T-helper 17 cell (primary cell): ENCODE data around the gene TANGO2. TPM values are rescaled to one million over a fixed set of nuclear protein-coding genes. Genes with fewer than 3 reads are reported as not detected.

ENCODE experiments used
- ATAC-seq: fragments of 150-1000 bp; cut with Tn5 transposase; 2 replicates; pipeline ENCODE4 v1.10.0; 2021; ENCODE audit warnings: mild to moderate bottlenecking, moderate library complexity
- DNase-seq, 3 donors: peaks; one replicate each; pipeline versions ENCODE4 v3.0.0 to v3.0.0-alpha.2; 2020 to 2021
- H3K9me3 ChIP-seq: one replicate; pipeline ENCODE4 v1.7.0; 2013; ENCODE audit warnings: low read length, mild to moderate bottlenecking; ENCODE audit not compliant: control insufficient read depth, poor library complexity, severe bottlenecking
- H3K27ac Mint-ChIP-seq: one replicate; pipeline ENCODE4 v1.8.0; 2022; ENCODE audit warnings: mild to moderate bottlenecking, moderate library complexity, mixed read lengths
- H3K27me3 Mint-ChIP-seq: one replicate; pipeline ENCODE4 v1.8.0; 2022; ENCODE audit warnings: mixed read lengths
- H3K36me3 Mint-ChIP-seq: one replicate; pipeline ENCODE4 v1.8.0; 2022; ENCODE audit warnings: low read depth, mixed read lengths
- H3K4me1 Mint-ChIP-seq: one replicate; pipeline ENCODE4 v1.8.0; 2022; ENCODE audit warnings: mild to moderate bottlenecking, mixed read lengths
- H3K4me3 Mint-ChIP-seq: one replicate; pipeline ENCODE4 v1.8.0; 2022; ENCODE audit warnings: mild to moderate bottlenecking, moderate library complexity, mixed read lengths
- total RNA-seq, 4 donors: library from RNA in 2 of 4; stranded (reverse) in 2 of 4; gene quantifications; one replicate each; pipeline ENCODE4 v1.2.3 and lab custom pipeline; 2022 to 2026

TANGO2 gene, protein sequence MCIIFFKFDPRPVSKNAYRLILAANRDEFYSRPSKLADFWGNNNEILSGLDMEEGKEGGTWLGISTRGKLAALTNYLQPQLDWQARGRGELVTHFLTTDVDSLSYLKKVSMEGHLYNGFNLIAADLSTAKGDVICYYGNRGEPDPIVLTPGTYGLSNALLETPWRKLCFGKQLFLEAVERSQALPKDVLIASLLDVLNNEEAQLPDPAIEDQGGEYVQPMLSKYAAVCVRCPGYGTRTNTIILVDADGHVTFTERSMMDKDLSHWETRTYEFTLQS
- 10 to 100 TPM; 31.7 to 44.3 TPM for total RNA-seq
- 32.8 to 45.4 reads per million in 2 donors for total RNA-seq (lab: John Stamatoyannopoulos, UW)

- Mint-ChIP-seq H3K27ac (peak within 1 kb of the TSS; percentile 92), H3K4me1 (peaks cover 29% of the 10 kb centered on the region), H3K36me3 (no peaks in the 10 kb centered on the region), H3K4me3 (peak within 1 kb of the TSS; percentile 94), H3K27me3 (no peaks in the 10 kb centered on the region)
- no peaks in the 10 kb centered on the region for H3K9me3 ChIP-seq
- ATAC-seq, result peak; percentile 92
- DNase-seq, result peak; percentile 95 to 96 (median 96)
These were observed at the start of gene TANGO2 for GRCh38 chr22:20020533-20021195. TSS of gene TANGO2 (plus strand) at chr22:20021110. CDS start at chr22:20036799, 15,689 bp downstream.

GRCh38 chr22:19971276-19972124, 49.4 kb upstream of the TANGO2 start:
- Mint-ChIP-seq H3K36me3 (no peaks in the 10 kb centered on the region), H3K4me3 (no peak overlapping the region), H3K27me3 (no peaks in the 10 kb centered on the region), H3K4me1 (peaks cover 15% of the 10 kb centered on the region), H3K27ac (no peak overlapping the region)
- no peak for DNase-seq
- no peaks in the 10 kb centered on the region for H3K9me3 ChIP-seq
- no peak for ATAC-seq

GRCh38 chr22:19972251-19972650, 48.7 kb upstream of the TANGO2 start:
- H3K4me1 Mint-ChIP-seq, result peaks cover 15% of the 10 kb centered on the region
- no peak for ATAC-seq
- no peaks in the 10 kb centered on the region for H3K36me3 Mint-ChIP-seq
- H3K9me3 ChIP-seq, result no peaks in the 10 kb centered on the region
- no peak overlapping the region for H3K27ac Mint-ChIP-seq
- H3K4me3 Mint-ChIP-seq, result peak overlapping the region; percentile 57
- no peaks in the 10 kb centered on the region for H3K27me3 Mint-ChIP-seq
- DNase-seq, result no peak

DNA sequence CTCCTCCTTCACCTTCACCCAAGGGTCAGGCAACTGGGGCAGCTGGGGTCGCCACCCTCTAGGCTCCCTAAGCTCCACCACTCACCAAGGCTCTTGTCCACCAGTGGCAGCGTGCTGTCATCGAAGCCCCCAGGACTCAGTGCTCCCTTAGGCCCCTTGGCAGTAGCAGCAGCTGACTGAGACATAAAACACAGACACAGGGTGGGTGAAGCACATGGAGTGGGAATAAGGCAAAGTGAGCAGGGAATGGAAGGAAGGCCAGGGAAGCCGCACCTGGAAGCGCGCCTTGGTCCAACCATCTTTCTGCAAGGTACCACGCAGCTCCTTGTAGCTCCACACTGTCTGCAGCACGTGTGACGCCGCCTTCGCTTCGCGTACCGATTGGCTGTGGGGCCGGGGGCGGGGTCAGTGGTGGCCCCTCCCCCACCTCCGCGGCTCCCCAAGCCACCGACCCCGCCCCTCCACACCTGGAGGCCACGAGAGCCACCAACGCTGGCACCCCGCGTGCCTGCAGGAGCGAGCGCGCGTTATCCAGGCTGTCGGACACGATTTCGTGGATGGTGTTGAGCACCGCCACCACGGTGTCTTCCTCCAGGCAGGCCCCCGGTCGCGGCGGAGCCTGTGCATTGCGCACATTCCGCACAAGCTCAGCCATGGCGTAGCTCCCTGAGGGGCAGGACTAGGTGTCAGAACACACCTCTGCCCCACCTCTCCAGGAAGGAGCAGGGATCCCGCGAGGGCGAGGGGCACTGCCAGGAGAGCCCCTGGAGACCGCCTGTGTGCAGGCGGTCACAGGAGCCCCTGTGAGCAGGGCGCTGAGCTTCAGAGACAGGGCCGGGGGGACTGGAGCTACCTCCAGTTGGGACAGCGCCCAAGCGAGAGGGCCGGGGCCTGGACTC, 48.0 kb upstream of the TANGO2 start:
- H3K4me3 Mint-ChIP-seq, result peak overlapping the region; percentile 57
- no peak overlapping the region for H3K27ac Mint-ChIP-seq
- DNase-seq (no peak), ATAC-seq (no peak)
- H3K36me3 Mint-ChIP-seq, result no peaks in the 10 kb centered on the region
- H3K9me3 ChIP-seq, result no peaks in the 10 kb centered on the region
- no peaks in the 10 kb centered on the region for H3K27me3 Mint-ChIP-seq
- peaks cover 15% of the 10 kb centered on the region for H3K4me1 Mint-ChIP-seq

GRCh38 chr22:19973551-19974267, 47.2 kb upstream of the TANGO2 start:
- Mint-ChIP-seq H3K4me1 (peaks cover 15% of the 10 kb centered on the region), H3K27ac (no peak overlapping the region), H3K27me3 (no peaks in the 10 kb centered on the region), H3K36me3 (no peaks in the 10 kb centered on the region), H3K4me3 (no peak overlapping the region)
- no peak for DNase-seq
- H3K9me3 ChIP-seq, result no peaks in the 10 kb centered on the region
- no peak for ATAC-seq

DNA sequence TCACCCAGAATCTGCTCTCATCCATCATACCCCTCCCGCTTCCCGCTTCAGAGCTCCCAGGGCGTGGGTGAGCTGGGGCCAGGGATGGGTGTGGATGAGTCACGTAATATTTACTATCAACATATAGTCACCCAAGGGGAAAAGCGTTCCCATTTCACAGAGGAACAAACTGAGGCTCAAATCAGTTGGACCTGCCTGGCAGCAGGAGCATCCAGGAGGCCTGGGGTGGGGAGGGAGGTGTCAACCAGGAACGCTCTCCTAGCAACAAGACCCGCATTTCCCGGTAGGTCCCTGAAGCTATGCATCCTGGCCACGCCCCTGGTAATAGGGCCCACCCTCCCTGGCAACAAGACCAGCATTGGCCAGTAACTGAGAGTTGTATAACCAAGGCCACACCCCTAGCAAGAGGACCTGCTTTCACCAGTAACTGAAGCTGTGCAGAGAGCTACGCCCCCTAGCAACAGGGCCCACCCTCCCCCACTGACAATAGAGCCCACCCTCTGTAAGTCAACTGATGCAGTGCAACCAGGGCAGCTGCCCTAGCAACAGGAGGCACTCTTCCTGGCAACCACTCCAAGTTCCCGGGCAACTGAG, 46.5 kb upstream of the TANGO2 start:
- DNase-seq (no peak), ATAC-seq (no peak)
- peaks cover 15% of the 10 kb centered on the region for H3K4me1 Mint-ChIP-seq
- H3K27me3 Mint-ChIP-seq, result no peaks in the 10 kb centered on the region
- H3K36me3 Mint-ChIP-seq, result no peaks in the 10 kb centered on the region
- H3K4me3 Mint-ChIP-seq, result no peak overlapping the region
- no peak overlapping the region for H3K27ac Mint-ChIP-seq
- H3K9me3 ChIP-seq, result no peaks in the 10 kb centered on the region

- Mint-ChIP-seq H3K27ac (no peak overlapping the region), H3K36me3 (no peaks in the 10 kb centered on the region), H3K4me1 (peaks cover 15% of the 10 kb centered on the region), H3K27me3 (no peaks in the 10 kb centered on the region), H3K4me3 (no peak overlapping the region)
- no peak for ATAC-seq
- H3K9me3 ChIP-seq, result no peaks in the 10 kb centered on the region
- no peak for DNase-seq
These were observed 45.8 kb upstream of the TANGO2 start for GRCh38 chr22:19974935-19975706.

DNA sequence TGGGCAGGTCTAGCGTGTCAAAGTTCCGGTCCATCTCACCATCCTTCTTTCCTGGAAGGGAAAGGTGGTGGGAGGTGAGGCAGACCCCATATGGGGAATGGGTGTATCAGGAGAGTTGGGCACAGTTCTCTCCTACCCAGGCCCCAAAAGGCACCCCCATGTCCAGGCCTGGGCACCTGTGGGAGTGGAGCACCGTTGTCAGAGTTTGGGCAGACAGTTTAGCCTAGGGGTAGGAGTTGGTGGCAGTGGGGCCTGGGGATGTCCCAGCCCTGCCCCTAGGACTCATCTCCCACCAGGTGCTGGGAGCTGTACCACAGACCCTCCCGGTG, 45.2 kb upstream of the TANGO2 start:
- Mint-ChIP-seq H3K27me3 (no peaks in the 10 kb centered on the region), H3K27ac (no peak overlapping the region), H3K4me3 (no peak overlapping the region), H3K4me1 (peaks cover 13% of the 10 kb centered on the region), H3K36me3 (no peaks in the 10 kb centered on the region)
- H3K9me3 ChIP-seq, result no peaks in the 10 kb centered on the region
- no peak for ATAC-seq
- DNase-seq, result no peak

- DNase-seq (no peak), ATAC-seq (no peak)
- H3K27me3 Mint-ChIP-seq, result no peaks in the 10 kb centered on the region
- no peaks in the 10 kb centered on the region for H3K36me3 Mint-ChIP-seq
- peaks cover 9% of the 10 kb centered on the region for H3K4me1 Mint-ChIP-seq
- H3K4me3 Mint-ChIP-seq, result no peak overlapping the region
- no peaks in the 10 kb centered on the region for H3K9me3 ChIP-seq
- H3K27ac Mint-ChIP-seq, result no peak overlapping the region
These were observed 44.2 kb upstream of the TANGO2 start for GRCh38 chr22:19976671-19977070.

- Mint-ChIP-seq H3K4me1 (peaks cover 8% of the 10 kb centered on the region), H3K4me3 (no peak overlapping the region), H3K27me3 (no peaks in the 10 kb centered on the region), H3K36me3 (no peaks in the 10 kb centered on the region), H3K27ac (no peak overlapping the region)
- DNase-seq (no peak), ATAC-seq (no peak)
- H3K9me3 ChIP-seq, result no peaks in the 10 kb centered on the region
These were observed 43.3 kb upstream of the TANGO2 start for GRCh38 chr22:19977296-19978243.

GRCh38 chr22:19978748-19979147, 42.2 kb upstream of the TANGO2 start:
- H3K36me3 Mint-ChIP-seq, result no peaks in the 10 kb centered on the region
- no peak for ATAC-seq
- H3K4me1 Mint-ChIP-seq, result peaks cover 8% of the 10 kb centered on the region
- no peak overlapping the region for H3K4me3 Mint-ChIP-seq
- H3K9me3 ChIP-seq, result no peaks in the 10 kb centered on the region
- no peak for DNase-seq
- no peaks in the 10 kb centered on the region for H3K27me3 Mint-ChIP-seq
- H3K27ac Mint-ChIP-seq, result no peak overlapping the region
